HK-2 (cell line): Measurements from ENCODE around the gene KCNIP4.

ENCODE experiments used
- DNase-seq: peaks from one replicate; pipeline ENCODE4 v3.0.0-alpha.2; 2018; ENCODE audit not compliant: unreplicated experiment

The KCNIP4 gene

DNA sequence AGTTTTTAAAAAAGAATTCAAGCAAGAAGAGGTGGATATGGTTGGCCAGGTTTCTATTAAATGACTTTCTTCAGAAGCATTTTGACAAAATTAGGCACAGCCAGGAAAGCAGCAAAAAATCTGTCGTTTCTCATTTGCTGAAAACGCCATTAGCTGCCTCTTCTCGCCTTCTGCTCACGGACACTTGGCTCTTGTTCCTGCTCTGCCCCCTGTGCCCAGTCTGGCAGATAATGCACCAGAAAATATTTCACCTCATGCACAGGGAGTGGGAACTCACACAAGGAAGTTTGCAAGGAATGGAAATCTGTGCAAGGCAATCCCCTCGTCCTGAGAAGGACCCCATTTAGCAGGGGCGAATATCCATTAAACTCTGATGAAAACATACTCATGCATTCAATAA lies 988.3 kb downstream of the KCNIP4 start:
- no peak for DNase-seq

DNA sequence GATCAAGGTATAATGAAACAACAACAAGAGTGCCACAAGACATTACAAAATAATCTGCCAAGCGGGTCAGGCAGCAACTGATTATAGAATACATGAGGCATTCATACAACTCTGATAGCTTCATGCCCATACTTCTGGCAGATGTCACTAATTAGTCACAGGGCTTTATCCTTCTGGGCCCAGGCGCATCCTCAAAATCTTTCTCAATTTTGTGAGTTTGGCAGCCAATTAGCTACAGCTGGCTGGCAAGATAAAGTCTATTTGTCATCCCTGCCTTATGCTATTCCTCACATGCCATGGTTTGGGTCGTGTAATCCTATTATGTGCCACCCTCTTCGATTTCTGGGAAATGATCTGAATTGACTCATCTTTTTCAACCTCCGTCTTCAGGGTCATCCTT lies 994.0 kb downstream of the KCNIP4 start:
- DNase-seq = no peak

DNA sequence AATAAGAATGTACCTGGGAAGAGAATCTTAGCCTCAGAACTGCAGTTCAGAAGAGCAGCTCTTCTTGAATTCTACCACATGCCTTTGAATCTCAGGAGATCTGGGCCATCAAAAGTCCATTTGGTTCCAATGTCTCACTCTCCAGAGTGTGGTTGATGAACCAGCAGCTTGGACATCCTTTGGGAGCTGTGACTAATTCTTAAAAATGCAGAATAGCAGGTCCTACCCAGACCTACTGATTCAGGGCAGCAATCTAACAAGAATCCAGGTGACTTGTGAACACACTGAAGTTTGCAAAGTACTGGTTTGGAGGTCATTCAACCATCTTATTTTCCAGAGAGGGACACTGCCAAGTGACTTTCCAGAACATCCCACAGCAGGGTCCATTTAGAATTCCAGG lies 1003.6 kb downstream of the KCNIP4 start:
- DNase-seq = no peak

DNA sequence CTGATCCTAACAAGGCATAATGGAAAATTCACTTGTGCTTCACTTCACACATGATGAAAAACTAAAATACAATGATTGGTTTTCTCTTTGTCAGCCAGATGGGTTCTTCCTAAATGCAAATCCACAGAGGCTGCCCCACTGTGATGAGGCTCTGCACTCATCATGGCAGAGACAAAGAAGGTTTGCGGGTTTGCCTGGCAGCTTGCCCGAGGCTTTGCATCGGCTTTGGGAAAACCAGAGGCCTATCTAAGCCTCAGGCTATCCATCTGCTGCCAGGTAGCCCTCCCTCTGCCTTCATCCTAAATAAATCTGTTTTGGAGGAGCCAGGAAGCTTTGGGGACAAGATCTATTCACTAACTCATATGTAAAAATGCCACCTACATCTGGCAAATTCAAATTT lies 1004.1 kb downstream of the KCNIP4 start:
- no peak for DNase-seq

DNA sequence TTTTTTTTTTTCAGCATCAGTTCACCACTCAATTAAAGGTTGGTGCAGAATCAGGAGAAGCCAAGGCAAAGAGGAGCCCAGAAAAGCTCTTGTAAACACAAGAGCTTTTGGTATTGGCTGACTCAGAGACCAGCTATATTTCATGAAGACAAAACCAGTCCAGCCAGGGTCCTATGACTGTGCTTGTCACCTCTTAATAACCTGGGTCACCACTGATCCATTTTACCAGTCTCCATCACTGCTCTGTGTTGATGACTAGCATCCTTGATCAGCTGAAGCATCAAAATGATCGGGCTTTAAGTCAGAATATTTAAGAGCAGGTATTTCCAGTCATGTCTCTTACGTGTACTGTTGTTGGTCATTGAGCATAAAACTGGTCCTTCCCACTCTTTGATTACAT lies 1010.4 kb downstream of the KCNIP4 start:
- no peak for DNase-seq

- DNase-seq = no peak
These were observed 1022.0 kb downstream of the KCNIP4 start for GRCh38 chr4:20926529-20926928.

- DNase-seq = no peak
These were observed 1023.4 kb downstream of the KCNIP4 start for GRCh38 chr4:20925176-20925575.

GRCh38 chr4:20922962-20923361 lies 1025.6 kb downstream of the KCNIP4 start:
- DNase-seq = no peak

GRCh38 chr4:20916106-20916505 lies 1032.5 kb downstream of the KCNIP4 start:
- no peak for DNase-seq

- DNase-seq = no peak
These were observed 1043.6 kb downstream of the KCNIP4 start for GRCh38 chr4:20904966-20905365.

DNA sequence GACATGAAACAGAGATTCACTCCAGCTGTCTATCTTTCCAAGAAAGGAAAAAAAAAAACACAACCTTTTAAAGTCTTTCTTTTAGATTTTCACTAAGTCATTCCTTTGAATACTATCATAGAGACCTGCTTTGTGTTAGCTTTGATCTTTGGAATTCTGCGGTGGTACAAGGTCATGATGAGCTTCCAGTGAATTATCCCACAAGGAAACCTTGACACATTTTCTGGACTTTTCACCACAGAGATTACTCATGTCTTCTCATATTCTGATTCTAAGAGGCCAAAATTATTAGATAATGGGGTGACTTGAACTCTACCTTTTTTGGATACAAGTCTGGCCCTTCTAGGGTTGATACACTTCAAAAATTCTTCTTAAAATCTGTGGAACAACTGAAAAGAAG lies 1046.7 kb downstream of the KCNIP4 start:
- DNase-seq = no peak

DNA sequence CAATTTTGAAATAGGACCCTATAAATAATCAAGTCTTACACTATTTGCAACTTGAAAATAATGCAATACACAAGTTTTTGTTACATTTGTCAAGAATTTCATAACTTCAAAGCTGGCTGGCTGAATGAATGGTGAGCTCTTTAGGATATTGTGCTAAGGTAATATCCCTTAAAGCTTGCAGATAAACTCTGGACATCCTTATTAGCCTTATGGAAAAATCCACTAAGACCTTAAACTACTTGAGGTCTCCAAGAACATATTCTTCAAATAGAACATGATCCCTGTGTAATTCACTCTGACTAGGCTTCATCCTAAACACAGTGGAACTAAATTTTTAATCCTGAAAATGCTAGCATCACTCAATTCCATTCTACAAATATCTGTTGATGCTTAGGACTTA lies 1049.0 kb downstream of the KCNIP4 start:
- DNase-seq = no peak

GRCh38 chr4:20895988-20896387 lies 1052.6 kb downstream of the KCNIP4 start:
- no peak for DNase-seq

GRCh38 chr4:20895208-20895607 lies 1053.4 kb downstream of the KCNIP4 start:
- no peak for DNase-seq

- no peak for DNase-seq
These were observed 1057.8 kb downstream of the KCNIP4 start for GRCh38 chr4:20890761-20891160.

GRCh38 chr4:20889901-20890300 lies 1058.7 kb downstream of the KCNIP4 start:
- DNase-seq = no peak

DNA sequence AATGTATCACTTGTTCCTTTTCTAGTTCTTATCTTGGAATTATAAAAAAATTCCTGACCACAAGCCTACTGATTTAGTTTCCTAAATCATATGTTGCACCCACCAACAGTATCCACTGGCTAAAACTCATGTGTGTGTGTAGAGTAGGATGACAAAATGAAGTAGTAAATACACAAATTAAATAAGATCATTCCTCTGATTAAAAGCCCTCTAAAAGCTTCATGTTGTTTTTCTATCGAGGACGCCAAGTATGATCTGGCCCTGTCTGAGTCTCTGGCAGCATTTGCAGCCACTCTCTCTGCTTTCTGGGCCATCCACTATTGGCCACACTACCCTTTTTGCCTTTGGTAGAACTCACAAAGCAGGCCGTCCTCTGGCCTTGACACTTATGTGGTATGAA lies 1064.9 kb downstream of the KCNIP4 start:
- no peak for DNase-seq

DNA sequence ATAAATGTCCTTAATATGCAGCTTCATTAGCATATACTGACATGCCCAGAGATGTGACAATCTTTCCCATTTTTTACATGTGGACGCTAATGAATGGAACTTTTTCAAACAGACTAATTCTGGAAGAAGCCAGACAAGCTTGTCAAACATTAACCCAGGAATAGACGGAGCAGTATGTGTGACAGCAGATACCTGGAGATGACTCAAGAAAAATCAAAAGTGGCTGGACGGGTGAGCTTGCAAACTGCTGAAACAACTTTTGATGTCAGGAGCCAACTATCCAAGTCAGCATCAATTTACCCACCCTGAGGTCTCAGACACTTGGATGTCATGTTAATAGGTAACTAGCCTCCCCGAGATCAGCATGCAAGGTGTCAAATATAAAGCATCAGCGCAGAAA lies 1065.3 kb downstream of the KCNIP4 start:
- peak; percentile 18 for DNase-seq

DNA sequence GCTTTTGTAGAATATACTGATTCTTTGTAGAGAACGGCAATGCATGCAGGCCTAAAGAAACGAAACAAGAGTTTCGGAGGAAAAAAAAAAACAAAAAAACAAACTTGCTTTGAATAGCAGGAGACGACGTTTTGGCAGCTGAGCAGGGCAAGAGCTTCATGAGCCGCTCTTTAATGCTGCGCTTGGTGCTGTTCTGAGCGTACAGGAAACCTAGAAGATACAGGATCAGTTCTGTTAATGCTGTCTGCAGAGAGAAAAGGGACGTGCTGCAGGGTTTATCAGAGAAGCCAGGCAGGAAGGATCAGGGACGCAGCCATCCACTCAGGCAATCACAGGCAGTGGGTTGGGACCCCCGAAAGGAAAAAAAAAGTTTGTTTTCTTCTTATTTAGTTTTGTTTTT lies 1066.1 kb downstream of the KCNIP4 start:
- DNase-seq = no peak

GRCh38 chr4:20881658-20882057 lies 1066.9 kb downstream of the KCNIP4 start:
- no peak for DNase-seq

DNA sequence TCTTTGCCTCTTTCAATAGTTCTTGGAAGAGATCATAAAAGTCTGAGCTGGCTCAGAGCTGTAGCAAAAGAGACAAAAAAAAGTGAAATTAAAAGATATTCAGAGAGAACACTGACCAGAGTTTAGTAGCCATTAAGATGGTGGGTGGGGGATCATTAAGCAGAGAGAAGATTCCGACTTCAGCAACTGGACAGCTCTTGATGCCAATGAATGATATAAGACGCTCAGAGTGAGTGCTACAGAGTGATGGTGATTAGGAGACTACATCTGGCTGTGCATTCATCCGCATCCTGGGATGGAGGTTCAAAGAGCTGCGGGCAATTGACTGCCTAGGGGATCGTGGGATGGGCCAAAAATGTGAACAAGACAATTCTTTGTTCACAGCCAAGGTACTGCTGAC lies 1069.8 kb downstream of the KCNIP4 start:
- no peak for DNase-seq

DNA sequence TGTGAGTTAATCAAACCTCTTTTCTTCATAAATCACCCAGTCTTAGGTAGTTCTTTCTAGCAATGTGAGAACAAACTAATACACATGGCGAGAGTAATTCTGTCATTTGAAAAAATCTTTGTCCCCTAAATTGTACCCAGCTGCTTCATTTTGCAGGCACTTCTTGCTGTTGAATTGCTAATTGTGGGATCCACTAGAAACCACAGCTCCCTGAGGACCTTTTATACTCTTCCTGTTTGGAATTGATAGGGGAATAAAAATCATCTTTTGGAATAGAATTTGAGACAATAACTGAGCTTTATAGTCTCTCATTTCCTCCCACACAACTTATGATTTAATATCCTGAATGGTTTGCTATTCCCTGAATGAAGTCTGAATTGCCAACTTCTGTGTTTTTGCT lies 1078.1 kb downstream of the KCNIP4 start:
- no peak for DNase-seq

DNA sequence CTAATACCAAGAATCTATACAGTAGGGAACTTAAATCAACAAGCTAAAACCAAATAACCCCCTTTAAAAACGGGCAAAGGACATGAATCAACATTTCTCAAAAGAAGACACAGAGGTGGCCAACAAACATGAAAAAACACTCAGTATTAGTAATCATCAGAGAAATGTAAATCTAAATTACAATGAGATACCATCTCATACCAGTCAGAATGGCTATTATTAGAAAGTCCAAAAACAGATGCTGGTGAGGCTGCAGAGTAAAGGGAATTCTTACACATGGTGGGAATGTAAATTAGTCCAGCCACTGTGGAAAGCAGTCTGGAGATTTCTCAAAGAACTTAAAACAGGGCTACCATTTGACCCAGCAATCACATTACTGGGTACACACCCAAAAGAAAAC lies 1080.5 kb downstream of the KCNIP4 start:
- DNase-seq = no peak

DNA sequence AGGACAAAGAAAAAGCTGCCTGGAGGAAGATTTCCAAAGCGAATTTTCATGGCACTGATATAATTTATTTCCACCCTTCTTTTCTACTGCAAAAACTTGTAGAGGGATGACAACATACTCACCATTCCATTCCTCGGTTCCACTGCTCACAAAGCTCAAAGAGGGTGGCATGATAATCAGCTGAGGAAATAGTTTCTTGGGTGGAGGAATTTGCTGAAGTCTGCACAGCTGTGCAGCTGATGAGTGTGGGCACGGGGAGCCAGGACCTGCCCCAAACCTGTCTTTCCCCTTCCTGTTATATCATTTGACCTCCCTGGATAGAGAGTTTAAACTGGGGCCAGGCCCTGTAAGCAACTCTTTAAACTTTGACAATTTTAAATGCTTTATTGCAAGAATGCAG lies 1087.7 kb downstream of the KCNIP4 start:
- no peak for DNase-seq
